ENCODE data around the gene GPR137B.

GPR137B gene

GRCh38 chr1:236204656-236205055 lies 62.3 kb downstream of the GPR137B start:
- no peaks in the 10 kb centered on the region for H3K36me3 ChIP-seq

GRCh38 chr1:236206548-236206947 lies 64.2 kb downstream of the GPR137B start:
- no peaks in the 10 kb centered on the region for H3K36me3 ChIP-seq
- no peaks in the 10 kb centered on the region for H3K4me1 ChIP-seq (ENCODE audit: control insufficient read depth in 1 of 2, insufficient read depth in 1 of 2, low read depth in 1 of 2, low read length in 1 of 2)
- TF ChIP-seq, protein P1, sequence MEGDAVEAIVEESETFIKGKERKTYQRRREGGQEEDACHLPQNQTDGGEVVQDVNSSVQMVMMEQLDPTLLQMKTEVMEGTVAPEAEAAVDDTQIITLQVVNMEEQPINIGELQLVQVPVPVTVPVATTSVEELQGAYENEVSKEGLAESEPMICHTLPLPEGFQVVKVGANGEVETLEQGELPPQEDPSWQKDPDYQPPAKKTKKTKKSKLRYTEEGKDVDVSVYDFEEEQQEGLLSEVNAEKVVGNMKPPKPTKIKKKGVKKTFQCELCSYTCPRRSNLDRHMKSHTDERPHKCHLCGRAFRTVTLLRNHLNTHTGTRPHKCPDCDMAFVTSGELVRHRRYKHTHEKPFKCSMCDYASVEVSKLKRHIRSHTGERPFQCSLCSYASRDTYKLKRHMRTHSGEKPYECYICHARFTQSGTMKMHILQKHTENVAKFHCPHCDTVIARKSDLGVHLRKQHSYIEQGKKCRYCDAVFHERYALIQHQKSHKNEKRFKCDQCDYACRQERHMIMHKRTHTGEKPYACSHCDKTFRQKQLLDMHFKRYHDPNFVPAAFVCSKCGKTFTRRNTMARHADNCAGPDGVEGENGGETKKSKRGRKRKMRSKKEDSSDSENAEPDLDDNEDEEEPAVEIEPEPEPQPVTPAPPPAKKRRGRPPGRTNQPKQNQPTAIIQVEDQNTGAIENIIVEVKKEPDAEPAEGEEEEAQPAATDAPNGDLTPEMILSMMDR (IDR thresholded peaks at IDR 0.05): no peak
- H3K27me3 ChIP-seq: no peaks in the 10 kb centered on the region
- no peak overlapping the region for H3K4me3 ChIP-seq (ENCODE audit: low read depth in 1 of 2, low read length in 1 of 2)
- no peaks in the 10 kb centered on the region for H3K9me3 ChIP-seq
- H3K27ac ChIP-seq: no peak overlapping the region

More at GRCh38 chr1:236204656-236205055, 62.3 kb downstream of the GPR137B start:
- Histone ChIP-seq H3K4me1 (ENCODE audit: control insufficient read depth in 1 of 2, insufficient read depth in 1 of 2, low read depth in 1 of 2, low read length in 1 of 2) (no peaks in the 10 kb centered on the region), H3K27ac (no peak overlapping the region), H3K9me3 (no peaks in the 10 kb centered on the region), H3K4me3 (ENCODE audit: low read depth in 1 of 2, low read length in 1 of 2) (no peak overlapping the region), H3K27me3 (no peaks in the 10 kb centered on the region)
- TF ChIP-seq, protein P1 (IDR thresholded peaks at IDR 0.05): no peak

DNA sequence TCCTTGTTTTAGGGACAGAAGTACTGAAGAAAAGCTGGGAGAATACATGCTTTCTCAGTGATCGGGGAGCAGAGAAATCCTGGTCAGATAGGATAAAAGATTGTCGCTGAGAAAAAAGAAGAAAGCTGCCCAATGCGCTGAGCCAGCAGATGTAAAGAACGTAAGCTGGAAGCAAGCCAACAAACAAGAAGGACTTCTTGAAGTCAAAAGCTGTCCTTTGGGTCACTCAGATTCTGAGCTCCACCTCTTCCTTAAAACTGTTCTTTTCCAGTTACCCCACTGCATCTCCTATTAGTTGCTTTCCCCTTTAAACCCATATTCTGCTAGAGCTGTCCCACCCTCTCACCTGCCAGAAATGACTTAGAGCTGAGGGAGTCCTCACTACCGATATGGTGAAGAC lies 64.8 kb downstream of the GPR137B start:
- no peaks in the 10 kb centered on the region for H3K36me3 ChIP-seq
- H3K27ac ChIP-seq: no peak overlapping the region
- H3K4me3 ChIP-seq (ENCODE audit: low read depth in 1 of 2, low read length in 1 of 2): no peak overlapping the region
- TF ChIP-seq, protein P1 (IDR thresholded peaks at IDR 0.05): no peak
- H3K4me1 ChIP-seq (ENCODE audit: control insufficient read depth in 1 of 2, insufficient read depth in 1 of 2, low read depth in 1 of 2, low read length in 1 of 2): no peaks in the 10 kb centered on the region
- no peaks in the 10 kb centered on the region for H3K27me3 ChIP-seq
- H3K9me3 ChIP-seq: no peaks in the 10 kb centered on the region

DNA sequence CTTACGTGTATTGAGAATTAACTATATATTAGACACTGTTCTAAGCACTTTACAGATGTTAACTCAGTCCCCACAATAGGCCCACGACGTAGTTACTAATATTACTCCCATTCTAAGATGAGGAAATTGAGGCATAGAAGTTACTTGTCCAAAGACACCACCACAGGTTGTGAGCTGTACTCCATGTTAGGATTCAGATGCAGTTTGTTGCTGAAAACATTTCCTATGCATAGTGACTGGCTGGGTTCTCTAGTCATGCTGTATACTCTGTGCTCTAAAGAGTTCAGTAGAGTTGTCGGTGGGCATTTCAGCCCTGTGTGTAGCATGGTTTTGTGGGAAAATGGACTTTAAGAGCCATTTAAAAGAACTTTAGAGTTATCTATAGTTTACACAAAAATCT lies 65.2 kb downstream of the GPR137B start:
- Histone ChIP-seq H3K36me3 (no peaks in the 10 kb centered on the region), H3K4me3 (ENCODE audit: low read depth in 1 of 2, low read length in 1 of 2) (no peak overlapping the region), H3K27ac (no peak overlapping the region), H3K27me3 (no peaks in the 10 kb centered on the region), H3K4me1 (ENCODE audit: control insufficient read depth in 1 of 2, insufficient read depth in 1 of 2, low read depth in 1 of 2, low read length in 1 of 2) (no peaks in the 10 kb centered on the region), H3K9me3 (no peaks in the 10 kb centered on the region)
- TF ChIP-seq, protein P1 (IDR thresholded peaks at IDR 0.05): no peak

GRCh38 chr1:236209185-236209584 lies 66.8 kb downstream of the GPR137B start:
- no peak overlapping the region for H3K4me3 ChIP-seq (ENCODE audit: low read depth in 1 of 2, low read length in 1 of 2)
- no peaks in the 10 kb centered on the region for H3K9me3 ChIP-seq
- H3K27me3 ChIP-seq: no peaks in the 10 kb centered on the region
- TF ChIP-seq, protein P1 (IDR thresholded peaks at IDR 0.05): no peak
- no peak overlapping the region for H3K27ac ChIP-seq
- H3K4me1 ChIP-seq (ENCODE audit: control insufficient read depth in 1 of 2, insufficient read depth in 1 of 2, low read depth in 1 of 2, low read length in 1 of 2): no peaks in the 10 kb centered on the region
- no peaks in the 10 kb centered on the region for H3K36me3 ChIP-seq

DNA sequence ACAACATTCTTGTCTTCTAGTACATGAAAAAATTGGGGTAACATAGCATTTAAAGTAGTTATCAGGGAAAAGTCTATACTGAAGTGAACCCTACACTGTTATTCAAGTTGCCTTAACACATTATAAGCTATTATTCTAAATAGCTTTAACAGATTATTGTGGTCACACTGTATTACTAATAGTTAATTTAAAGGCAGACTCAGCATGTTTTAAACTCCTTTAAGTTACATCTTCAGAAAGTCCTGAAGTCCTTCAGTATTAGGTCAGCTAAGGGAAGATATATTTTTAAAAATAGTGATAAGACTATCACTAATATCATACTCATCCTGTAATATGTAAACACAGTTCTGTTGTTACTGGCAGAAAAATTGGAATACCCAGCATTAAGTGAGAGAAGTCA lies 67.4 kb downstream of the GPR137B start:
- TF ChIP-seq, protein P1 (IDR thresholded peaks at IDR 0.05): no peak
- Histone ChIP-seq H3K4me3 (ENCODE audit: low read depth in 1 of 2, low read length in 1 of 2) (no peak overlapping the region), H3K27me3 (no peaks in the 10 kb centered on the region), H3K9me3 (no peaks in the 10 kb centered on the region), H3K27ac (no peak overlapping the region), H3K36me3 (no peaks in the 10 kb centered on the region), H3K4me1 (ENCODE audit: control insufficient read depth in 1 of 2, insufficient read depth in 1 of 2, low read depth in 1 of 2, low read length in 1 of 2) (no peaks in the 10 kb centered on the region)

Data from neutrophil (primary cell).